ENCODE measurements around the gene GJE1.
"Not testable (repeated sequence)": the region's sequence is repeated elsewhere in the genome, so short reads cannot be mapped to it uniquely, and the experiment has no call there.

GJE1 gene

GRCh38 chr6:142132625-142133024 is at the start of gene GJE1:
GJE1 (plus strand) TSS chr6:142132925; CDS start chr6:142133159, 234 bp downstream.
- H2AFZ ChIP-seq (ENCODE audit: low read depth, low read length, severe bottlenecking), result no peak within 1 kb of the TSS
- no peaks in the 10 kb centered on the region for H3K9me3 ChIP-seq (ENCODE audit: insufficient read depth, low read length)
- H4K20me1 ChIP-seq (ENCODE audit: low read depth, low read length), result no peaks in the 10 kb centered on the region
- no peaks in the 10 kb centered on the region for H3K79me2 ChIP-seq (ENCODE audit: insufficient read depth, low read length)
- H3K4me2 ChIP-seq (ENCODE audit: low read depth, low read length, poor library complexity, severe bottlenecking), result no peak within 1 kb of the TSS
- TF ChIP-seq EZH2phosphoT487 (conservative IDR thresholded peaks at IDR 0.05; ENCODE audit: low read length) (no peak), CTCF (IDR thresholded peaks at IDR 0.05; ENCODE audit: insufficient read depth, low read length, poor library complexity, severe bottlenecking) (no peak)
- no peaks in the 10 kb centered on the region for H3K36me3 ChIP-seq (ENCODE audit: low read length)
- no peaks in the 10 kb centered on the region for H3K9me2 ChIP-seq (replicated peaks; ENCODE audit: insufficient read depth, low read length)
- H3K27me3 ChIP-seq (ENCODE audit: low read length), result no peaks in the 10 kb centered on the region
- no peaks in the 10 kb centered on the region for H3F3A ChIP-seq (ENCODE audit: insufficient read depth)
- no peak within 1 kb of the TSS for H3K9ac ChIP-seq (ENCODE audit: low read length)
- H3K4me3 ChIP-seq (ENCODE audit: insufficient read depth, low read length, poor library complexity, severe bottlenecking), result no peak within 1 kb of the TSS
- no peak within 1 kb of the TSS for H3K27ac ChIP-seq (ENCODE audit: low read depth, low read length)

- no peak overlapping the region for H3K4me3 ChIP-seq (ENCODE audit: insufficient read depth, low read length, poor library complexity, severe bottlenecking)
- H3F3A ChIP-seq (ENCODE audit: insufficient read depth), result no peaks in the 10 kb centered on the region
Measured at GRCh38 chr6:142087950-142088857, 44.5 kb upstream of the GJE1 start.

GRCh38 chr6:142088858-142089216 is 43.9 kb upstream of the GJE1 start:
- TF ChIP-seq CTCF (IDR thresholded peaks at IDR 0.05; ENCODE audit: insufficient read depth, low read length, poor library complexity, severe bottlenecking), result no peak
- no peak for TF ChIP-seq EZH2phosphoT487 (conservative IDR thresholded peaks at IDR 0.05; ENCODE audit: low read length)
- H3K4me2 ChIP-seq (ENCODE audit: low read depth, low read length, poor library complexity, severe bottlenecking), result no peak overlapping the region
- no peaks in the 10 kb centered on the region for H3K36me3 ChIP-seq (ENCODE audit: low read length)
- no peak overlapping the region for H3K4me3 ChIP-seq (ENCODE audit: insufficient read depth, low read length, poor library complexity, severe bottlenecking)
- H3K27me3 ChIP-seq (ENCODE audit: low read length), result no peaks in the 10 kb centered on the region
- no peak overlapping the region for H3K9ac ChIP-seq (ENCODE audit: low read length)
- no peaks in the 10 kb centered on the region for H3F3A ChIP-seq (ENCODE audit: insufficient read depth)
- no peak overlapping the region for H2AFZ ChIP-seq (ENCODE audit: low read depth, low read length, severe bottlenecking)
- H3K9me2 ChIP-seq (replicated peaks; ENCODE audit: insufficient read depth, low read length), result no peaks in the 10 kb centered on the region
- H3K9me3 ChIP-seq (ENCODE audit: insufficient read depth, low read length), result no peaks in the 10 kb centered on the region
- H3K27ac ChIP-seq (ENCODE audit: low read depth, low read length), result no peak overlapping the region
- no peaks in the 10 kb centered on the region for H3K79me2 ChIP-seq (ENCODE audit: insufficient read depth, low read length)
- H4K20me1 ChIP-seq (ENCODE audit: low read depth, low read length), result no peaks in the 10 kb centered on the region

More at GRCh38 chr6:142087950-142088857, 44.5 kb upstream of the GJE1 start:
- H3K9me2 ChIP-seq (replicated peaks; ENCODE audit: insufficient read depth, low read length), result no peaks in the 10 kb centered on the region
- H3K4me2 ChIP-seq (ENCODE audit: low read depth, low read length, poor library complexity, severe bottlenecking), result no peak overlapping the region
- no peaks in the 10 kb centered on the region for H3K27me3 ChIP-seq (ENCODE audit: low read length)
- H2AFZ ChIP-seq (ENCODE audit: low read depth, low read length, severe bottlenecking), result no peak overlapping the region
- no peak overlapping the region for H3K9ac ChIP-seq (ENCODE audit: low read length)
- no peak overlapping the region for H3K27ac ChIP-seq (ENCODE audit: low read depth, low read length)
- no peaks in the 10 kb centered on the region for H3K9me3 ChIP-seq (ENCODE audit: insufficient read depth, low read length)
- TF ChIP-seq CTCF (IDR thresholded peaks at IDR 0.05; ENCODE audit: insufficient read depth, low read length, poor library complexity, severe bottlenecking) (no peak), EZH2phosphoT487 (conservative IDR thresholded peaks at IDR 0.05; ENCODE audit: low read length) (no peak)
- no peaks in the 10 kb centered on the region for H4K20me1 ChIP-seq (ENCODE audit: low read depth, low read length)
- H3K36me3 ChIP-seq (ENCODE audit: low read length), result no peaks in the 10 kb centered on the region
- H3K79me2 ChIP-seq (ENCODE audit: insufficient read depth, low read length), result no peaks in the 10 kb centered on the region

GRCh38 chr6:142104820-142105219 is 27.9 kb upstream of the GJE1 start:
- not testable (repeated sequence) for H2AFZ ChIP-seq (ENCODE audit: low read depth, low read length, severe bottlenecking); H3K9me2 ChIP-seq (replicated peaks; ENCODE audit: insufficient read depth, low read length); H3K9ac ChIP-seq (ENCODE audit: low read length); H3K4me2 ChIP-seq (ENCODE audit: low read depth, low read length, poor library complexity, severe bottlenecking); H3K27ac ChIP-seq (ENCODE audit: low read depth, low read length); H3K27me3 ChIP-seq (ENCODE audit: low read length); H3K36me3 ChIP-seq (ENCODE audit: low read length); H3K4me3 ChIP-seq (ENCODE audit: insufficient read depth, low read length, poor library complexity, severe bottlenecking); H3K79me2 ChIP-seq (ENCODE audit: insufficient read depth, low read length); H3F3A ChIP-seq (ENCODE audit: insufficient read depth); H3K9me3 ChIP-seq (ENCODE audit: insufficient read depth, low read length); H4K20me1 ChIP-seq (ENCODE audit: low read depth, low read length)

- H3K4me3 ChIP-seq (ENCODE audit: insufficient read depth, low read length, poor library complexity, severe bottlenecking); H3K27me3 ChIP-seq (ENCODE audit: low read length); H3F3A ChIP-seq (ENCODE audit: insufficient read depth); H3K9me2 ChIP-seq (replicated peaks; ENCODE audit: insufficient read depth, low read length); H2AFZ ChIP-seq (ENCODE audit: low read depth, low read length, severe bottlenecking); H3K27ac ChIP-seq (ENCODE audit: low read depth, low read length); H3K4me2 ChIP-seq (ENCODE audit: low read depth, low read length, poor library complexity, severe bottlenecking); H3K36me3 ChIP-seq (ENCODE audit: low read length); H3K9ac ChIP-seq (ENCODE audit: low read length); H3K79me2 ChIP-seq (ENCODE audit: insufficient read depth, low read length); H4K20me1 ChIP-seq (ENCODE audit: low read depth, low read length); H3K9me3 ChIP-seq (ENCODE audit: insufficient read depth, low read length): not testable (repeated sequence)
Measured at GRCh38 chr6:142110820-142111219, 21.9 kb upstream of the GJE1 start.

All from SU-DHL-6 (cell line).